ENCODE measurements around the gene MIER2.

DNA sequence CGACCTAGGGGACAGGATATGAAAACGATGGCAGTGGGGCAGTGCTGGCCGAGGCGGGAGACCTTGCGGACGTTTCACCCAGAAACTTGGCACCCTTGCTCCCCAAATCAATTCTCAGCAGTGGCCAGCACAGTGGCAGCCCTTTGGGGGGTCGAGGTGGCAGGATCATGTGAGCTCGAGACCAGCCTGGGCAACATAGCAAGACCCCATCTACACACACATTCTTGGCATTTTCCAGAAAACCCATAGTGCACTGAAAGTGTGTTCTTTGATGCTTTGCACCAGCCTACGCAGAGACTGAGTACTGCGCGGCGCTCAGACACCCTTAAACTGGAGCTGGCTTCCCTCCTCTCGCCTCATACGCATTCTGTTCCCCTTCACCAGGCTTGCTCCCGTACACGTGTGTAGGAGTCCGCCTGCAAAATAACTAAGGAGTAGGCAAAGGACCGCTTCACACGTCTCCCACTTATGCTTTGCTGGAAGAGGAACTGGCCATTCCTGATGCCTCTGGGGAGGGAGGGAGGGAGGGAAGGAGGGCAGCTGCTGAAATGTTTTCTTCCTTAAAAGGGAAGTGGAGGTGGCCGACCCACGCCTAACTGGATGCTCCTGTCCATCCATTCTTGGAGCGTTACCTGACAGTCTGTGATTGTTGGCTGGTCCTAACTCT lies 23.5 kb upstream of the MIER2 start:
- TF ChIP-seq, protein P1, sequence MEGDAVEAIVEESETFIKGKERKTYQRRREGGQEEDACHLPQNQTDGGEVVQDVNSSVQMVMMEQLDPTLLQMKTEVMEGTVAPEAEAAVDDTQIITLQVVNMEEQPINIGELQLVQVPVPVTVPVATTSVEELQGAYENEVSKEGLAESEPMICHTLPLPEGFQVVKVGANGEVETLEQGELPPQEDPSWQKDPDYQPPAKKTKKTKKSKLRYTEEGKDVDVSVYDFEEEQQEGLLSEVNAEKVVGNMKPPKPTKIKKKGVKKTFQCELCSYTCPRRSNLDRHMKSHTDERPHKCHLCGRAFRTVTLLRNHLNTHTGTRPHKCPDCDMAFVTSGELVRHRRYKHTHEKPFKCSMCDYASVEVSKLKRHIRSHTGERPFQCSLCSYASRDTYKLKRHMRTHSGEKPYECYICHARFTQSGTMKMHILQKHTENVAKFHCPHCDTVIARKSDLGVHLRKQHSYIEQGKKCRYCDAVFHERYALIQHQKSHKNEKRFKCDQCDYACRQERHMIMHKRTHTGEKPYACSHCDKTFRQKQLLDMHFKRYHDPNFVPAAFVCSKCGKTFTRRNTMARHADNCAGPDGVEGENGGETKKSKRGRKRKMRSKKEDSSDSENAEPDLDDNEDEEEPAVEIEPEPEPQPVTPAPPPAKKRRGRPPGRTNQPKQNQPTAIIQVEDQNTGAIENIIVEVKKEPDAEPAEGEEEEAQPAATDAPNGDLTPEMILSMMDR (conservative IDR thresholded peaks at IDR 0.05), result no peak
- no peak for TF ChIP-seq ZFX (IDR thresholded peaks at IDR 0.05)
